ENCODE data around the gene NFKBIE. TPM values are rescaled to one million over a fixed set of nuclear protein-coding genes. Genes with fewer than 3 reads are reported as not detected.

Gene NFKBIE
- total RNA-seq, 1 experiment from 2014 or later = 33.4 TPM

Other genes with a start within 250 kb of the NFKBIE start
- gene MRPL14, start 138.1 kb downstream of the NFKBIE start, total RNA-seq (2014; rRNA removed; shearing (Covaris generic); ENCODE audit: low replicate concordance) = 119 and 157 TPM in 2 replicates
- 6.2 and 7.3 TPM in 2 replicates for gene TMEM63B, start 138.0 kb downstream of the NFKBIE start, total RNA-seq (2014; rRNA removed; shearing (Covaris generic); ENCODE audit: low replicate concordance)
- not detected in 2 replicates for gene CAPN11, start 106.7 kb downstream of the NFKBIE start, total RNA-seq (2014; rRNA removed; shearing (Covaris generic); ENCODE audit: low replicate concordance)
- gene MYMX, start 48.6 kb downstream of the NFKBIE start, total RNA-seq (2014; rRNA removed; shearing (Covaris generic); ENCODE audit: low replicate concordance) = not detected in 2 replicates
- 47.6 and 55.5 TPM in 2 replicates for gene SLC29A1, start 42.0 kb downstream of the NFKBIE start, total RNA-seq (2014; rRNA removed; shearing (Covaris generic); ENCODE audit: low replicate concordance)
- gene HSP90AB1, start 18.4 kb downstream of the NFKBIE start, total RNA-seq (2014; rRNA removed; shearing (Covaris generic); ENCODE audit: low replicate concordance) = 807 and 852 TPM in 2 replicates
- gene SLC35B2, start 8.0 kb downstream of the NFKBIE start, total RNA-seq (2014; rRNA removed; shearing (Covaris generic); ENCODE audit: low replicate concordance) = 203 and 221 TPM in 2 replicates
- not detected in 2 replicates for gene TMEM151B, start 4.9 kb upstream of the NFKBIE start, total RNA-seq (2014; rRNA removed; shearing (Covaris generic); ENCODE audit: low replicate concordance)
- gene AARS2, start 47.8 kb upstream of the NFKBIE start, total RNA-seq (2014; rRNA removed; shearing (Covaris generic); ENCODE audit: low replicate concordance) = 20.0 and 23.9 TPM in 2 replicates
- not detected in 2 replicates for gene SPATS1, start 77.1 kb upstream of the NFKBIE start, total RNA-seq (2014; rRNA removed; shearing (Covaris generic); ENCODE audit: low replicate concordance)
- 12.2 and 19.9 TPM in 2 replicates for gene CDC5L, start 122.2 kb upstream of the NFKBIE start, total RNA-seq (2014; rRNA removed; shearing (Covaris generic); ENCODE audit: low replicate concordance)

Measured in Caki2 (cell line).